Measurements from ENCODE around the gene MUC20.
"Not testable (repeated sequence)": the region's sequence is repeated elsewhere in the genome, so short reads cannot be mapped to it uniquely, and the experiment has no call there.

- TF ChIP-seq EP300 (conservative IDR thresholded peaks at IDR 0.05; ENCODE audit: poor library complexity, severe bottlenecking); CTCF (IDR thresholded peaks at IDR 0.05; ENCODE audit: poor library complexity, severe bottlenecking); EZH2 (IDR thresholded peaks at IDR 0.05; ENCODE audit: borderline replicate concordance, insufficient read depth, low read length, poor library complexity, severe bottlenecking); POLR2AphosphoS5 (IDR thresholded peaks at IDR 0.05); TAF1 (IDR thresholded peaks at IDR 0.05; ENCODE audit: low read depth); RAD21 (conservative IDR thresholded peaks at IDR 0.05): not testable (repeated sequence)
Observed at GRCh38 chr3:195710126-195710905, 10.5 kb upstream of the MUC20 start.
